ENCODE data around the gene FSTL5. TPM values are rescaled to one million over a fixed set of nuclear protein-coding genes. Genes with fewer than 3 reads are reported as not detected.
"Not testable (repeated sequence)": the region's sequence is repeated elsewhere in the genome, so short reads cannot be mapped to it uniquely, and the experiment has no call there.

Gene FSTL5
- total and polyA plus RNA-seq, 2 experiments from 2014 or later, result 0.12 to 0.59 TPM

GRCh38 chr4:162117051-162117450 is 46.7 kb downstream of the FSTL5 start:
- Histone ChIP-seq H3K4me1 (ENCODE audit: low read depth) (peaks cover 26% of the 10 kb centered on the region), H3K36me3 (no peaks in the 10 kb centered on the region), H3K27me3 (no peaks in the 10 kb centered on the region), H3K4me3 (no peak overlapping the region), H3K9me3 (ENCODE audit: low read depth) (no peaks in the 10 kb centered on the region), H3K27ac (no peak overlapping the region)
- no peak for DNase-seq (ENCODE audit: low read depth in 1 of 2, low spot score in 1 of 2)
- TF ChIP-seq CTCF (IDR thresholded peaks at IDR 0.05; ENCODE audit: low read depth, low read length), result no peak

GRCh38 chr4:162116095-162116779 is 47.6 kb downstream of the FSTL5 start:
- Histone ChIP-seq H3K27ac (peak overlapping the region; percentile 46), H3K4me3 (no peak overlapping the region), H3K36me3 (no peaks in the 10 kb centered on the region), H3K9me3 (ENCODE audit: low read depth) (no peaks in the 10 kb centered on the region), H3K4me1 (ENCODE audit: low read depth) (peaks cover 26% of the 10 kb centered on the region), H3K27me3 (no peaks in the 10 kb centered on the region)
- no peak for DNase-seq (ENCODE audit: low read depth in 1 of 2, low spot score in 1 of 2)
- TF ChIP-seq CTCF (IDR thresholded peaks at IDR 0.05; ENCODE audit: low read depth, low read length), result no peak

- no peak overlapping the region for H3K4me3 ChIP-seq
- peaks cover 26% of the 10 kb centered on the region for H3K4me1 ChIP-seq (ENCODE audit: low read depth)
- no peak for TF ChIP-seq CTCF (IDR thresholded peaks at IDR 0.05; ENCODE audit: low read depth, low read length)
- no peaks in the 10 kb centered on the region for H3K27me3 ChIP-seq
- no peak overlapping the region for H3K27ac ChIP-seq
- H3K36me3 ChIP-seq, result no peaks in the 10 kb centered on the region
- H3K9me3 ChIP-seq (ENCODE audit: low read depth), result no peaks in the 10 kb centered on the region
- DNase-seq (ENCODE audit: low read depth in 1 of 2, low spot score in 1 of 2), result no peak
Measured at GRCh38 chr4:162115333-162115732, 48.5 kb downstream of the FSTL5 start.

- Histone ChIP-seq H3K27me3 (no peaks in the 10 kb centered on the region), H3K9me3 (ENCODE audit: low read depth) (no peaks in the 10 kb centered on the region), H3K36me3 (no peaks in the 10 kb centered on the region), H3K4me1 (ENCODE audit: low read depth) (peaks cover 25% of the 10 kb centered on the region), H3K27ac (no peak overlapping the region), H3K4me3 (no peak overlapping the region)
- no peak for DNase-seq (ENCODE audit: low read depth in 1 of 2, low spot score in 1 of 2)
- TF ChIP-seq CTCF (IDR thresholded peaks at IDR 0.05; ENCODE audit: low read depth, low read length), result no peak
Measured at GRCh38 chr4:162111078-162111477, 52.7 kb downstream of the FSTL5 start.

- no peak for TF ChIP-seq CTCF (IDR thresholded peaks at IDR 0.05; ENCODE audit: low read depth, low read length)
- H3K27me3 ChIP-seq, result no peaks in the 10 kb centered on the region
- no peak overlapping the region for H3K27ac ChIP-seq
Measured at GRCh38 chr4:162104459-162105124, 59.2 kb downstream of the FSTL5 start.

GRCh38 chr4:162103908-162104307 is 59.9 kb downstream of the FSTL5 start:
- not testable (repeated sequence) for DNase-seq (ENCODE audit: low read depth in 1 of 2, low spot score in 1 of 2)

More at GRCh38 chr4:162104459-162105124, 59.2 kb downstream of the FSTL5 start:
- DNase-seq (ENCODE audit: low read depth in 1 of 2, low spot score in 1 of 2), result no peak
- H3K4me3 ChIP-seq, result no peak overlapping the region
- H3K9me3 ChIP-seq (ENCODE audit: low read depth), result no peaks in the 10 kb centered on the region
- peaks cover 4% of the 10 kb centered on the region for H3K4me1 ChIP-seq (ENCODE audit: low read depth)
- H3K36me3 ChIP-seq, result no peaks in the 10 kb centered on the region

More at GRCh38 chr4:162103908-162104307, 59.9 kb downstream of the FSTL5 start:
- H3K4me1 ChIP-seq (ENCODE audit: low read depth); H3K27ac ChIP-seq; H3K36me3 ChIP-seq; H3K9me3 ChIP-seq (ENCODE audit: low read depth); H3K27me3 ChIP-seq; H3K4me3 ChIP-seq: not testable (repeated sequence)
